Eye (tissue), 1 donor: ENCODE measurements around the gene UPK3A.
"Not testable (repeated sequence)": the region's sequence is repeated elsewhere in the genome, so short reads cannot be mapped to it uniquely, and the experiment has no call there.

Source experiments
- DNase-seq: peaks from one replicate; pipeline ENCODE4 v3.0.0-alpha.2; 2015

UPK3A gene

DNA sequence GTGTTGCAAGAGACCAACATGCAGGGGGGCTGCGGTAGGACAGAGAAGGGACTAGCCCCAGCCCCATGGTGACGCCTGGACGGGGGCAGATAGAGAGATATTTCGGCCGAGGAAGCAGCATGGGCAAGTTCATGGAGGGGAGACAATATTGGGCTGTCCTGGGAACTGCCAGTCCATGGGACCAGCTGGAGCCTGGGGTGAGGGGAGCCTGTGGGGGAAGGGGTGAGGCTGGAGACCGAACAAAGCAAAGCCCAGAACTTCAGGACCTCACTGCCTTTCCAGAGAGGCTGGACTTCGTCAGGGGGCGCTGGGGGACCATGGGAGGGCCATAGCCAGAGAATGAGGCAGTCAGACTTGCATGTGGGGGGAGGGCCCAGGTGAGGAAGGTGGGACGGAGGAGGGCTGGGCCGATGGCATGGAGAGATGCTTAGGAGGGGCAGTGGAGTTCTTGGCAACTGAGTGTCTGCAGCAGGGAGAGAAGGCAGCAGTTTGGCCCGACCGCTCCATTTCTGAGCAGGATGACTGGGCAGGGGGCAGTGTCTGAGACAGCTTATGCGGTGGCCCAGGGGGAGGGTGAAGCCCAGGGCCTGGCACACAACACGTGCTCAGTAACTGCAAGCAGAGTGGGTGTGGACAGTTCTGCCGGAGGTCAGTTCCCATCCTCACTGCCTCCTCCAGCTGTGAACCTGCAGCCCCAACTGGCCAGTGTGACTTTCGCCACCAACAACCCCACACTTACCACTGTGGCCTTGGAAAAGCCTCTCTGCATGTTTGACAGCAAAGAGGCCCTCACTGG is 712 bp downstream of the UPK3A start:
- DNase-seq, result peak; percentile 50

DNA sequence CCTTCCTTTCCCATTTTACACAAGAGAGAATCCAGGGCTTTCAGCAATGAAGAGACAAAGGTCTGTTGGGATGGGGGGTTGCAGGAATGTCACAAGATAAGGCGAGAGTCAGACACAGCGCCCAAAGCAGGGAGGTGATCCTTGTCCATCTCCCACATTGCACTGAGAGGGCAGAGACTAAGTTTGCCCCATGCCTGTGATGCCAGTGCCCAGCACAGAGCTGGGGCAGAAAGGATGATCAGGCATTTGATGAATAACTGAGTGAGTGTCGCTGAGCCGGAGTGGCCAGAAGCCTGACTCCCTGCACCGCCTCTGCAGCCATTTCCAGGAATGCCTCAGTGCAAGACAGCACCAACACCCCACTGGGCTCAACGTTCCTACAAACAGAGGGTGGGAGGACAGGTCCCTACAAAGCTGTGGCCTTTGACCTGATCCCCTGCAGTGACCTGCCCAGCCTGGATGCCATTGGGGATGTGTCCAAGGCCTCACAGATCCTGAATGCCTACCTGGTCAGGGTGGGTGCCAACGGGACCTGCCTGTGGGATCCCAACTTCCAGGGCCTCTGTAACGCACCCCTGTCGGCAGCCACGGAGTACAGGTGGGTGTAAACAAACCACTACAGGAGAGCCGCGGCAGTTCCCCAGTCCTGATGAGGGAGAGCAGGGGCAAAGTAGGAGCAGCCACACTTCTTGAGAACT is 2.3 kb downstream of the UPK3A start:
- DNase-seq, result no peak

DNA sequence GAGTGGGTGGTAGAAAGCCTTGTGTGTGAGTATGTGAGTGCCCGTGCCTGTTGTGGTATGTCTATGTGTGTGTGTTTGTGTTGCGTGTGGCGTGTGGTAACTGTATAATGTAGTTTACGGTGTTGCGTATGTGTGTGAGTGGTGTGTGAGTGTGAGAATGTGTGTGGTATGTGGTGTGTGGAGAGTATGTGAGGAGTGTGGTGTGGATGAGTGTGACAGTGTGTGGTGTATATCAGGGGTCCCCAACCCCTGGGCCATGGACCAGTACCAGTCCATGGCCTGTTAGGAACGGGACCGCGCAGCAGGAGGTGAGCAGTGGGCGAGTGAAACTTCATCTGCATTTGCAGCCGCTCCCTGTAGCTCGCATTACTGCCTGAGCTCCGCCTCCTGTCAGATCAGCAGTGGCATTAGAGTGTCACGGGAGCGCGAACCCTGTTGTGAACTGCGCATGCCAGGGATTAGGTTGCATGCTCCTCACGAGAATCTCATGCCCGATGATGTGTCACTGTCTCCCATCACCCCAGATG is 5.7 kb downstream of the UPK3A start:
- peak; percentile 82 for DNase-seq

- no peak for DNase-seq
Observed at GRCh38 chr22:45291061-45291930, 6.5 kb downstream of the UPK3A start.

DNA sequence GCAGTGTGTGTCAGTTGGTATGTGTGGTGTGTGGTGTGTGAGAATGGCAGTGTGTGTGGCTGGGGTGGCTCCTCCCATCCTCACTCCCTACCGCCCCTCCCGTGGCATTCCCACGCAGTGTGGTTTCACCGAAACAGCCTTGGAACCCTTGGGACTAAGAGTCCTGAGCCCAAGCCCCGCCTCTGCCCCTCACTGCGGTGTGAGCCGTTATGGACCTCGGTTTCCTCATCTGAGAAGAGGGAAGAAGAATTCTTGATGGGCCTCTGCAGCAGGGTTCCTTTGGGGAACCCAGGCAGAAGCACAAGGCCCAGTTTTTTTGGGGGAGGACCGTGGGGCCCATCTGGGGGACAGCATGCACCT is 7.2 kb downstream of the UPK3A start:
- DNase-seq, result no peak

DNA sequence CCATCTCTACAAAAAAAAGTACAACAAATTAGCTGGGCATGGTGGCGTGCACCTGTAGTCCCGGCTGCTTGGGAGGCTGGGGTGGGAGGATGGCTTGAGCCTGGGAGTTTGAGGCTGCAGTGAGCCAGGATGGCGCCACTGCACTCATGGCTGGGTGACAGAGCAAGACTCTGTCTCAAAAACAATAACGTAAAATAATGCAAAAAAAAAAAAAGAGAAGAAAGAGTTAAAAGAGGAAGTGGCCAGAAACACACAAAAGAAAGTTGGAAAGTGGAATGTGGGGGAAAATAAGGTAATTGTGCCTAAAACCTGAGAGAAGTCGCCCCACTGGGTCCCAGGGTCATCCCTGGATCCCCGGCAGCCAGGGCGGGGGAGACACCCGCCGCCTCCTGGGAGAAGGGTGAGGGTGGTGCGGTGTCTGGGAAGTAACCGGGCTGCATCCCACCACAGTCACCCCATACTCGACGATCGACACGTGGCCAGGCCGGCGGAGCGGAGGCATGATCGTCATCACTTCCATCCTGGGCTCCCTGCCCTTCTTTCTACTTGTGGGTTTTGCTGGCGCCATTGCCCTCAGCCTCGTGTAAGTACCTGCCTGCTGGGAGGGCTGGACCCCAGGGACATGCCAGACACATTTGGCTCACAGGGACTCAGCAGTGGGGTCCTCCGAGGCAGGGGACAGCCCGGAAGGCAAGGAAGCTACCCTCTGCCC is 8.1 kb downstream of the UPK3A start:
- no peak for DNase-seq

DNA sequence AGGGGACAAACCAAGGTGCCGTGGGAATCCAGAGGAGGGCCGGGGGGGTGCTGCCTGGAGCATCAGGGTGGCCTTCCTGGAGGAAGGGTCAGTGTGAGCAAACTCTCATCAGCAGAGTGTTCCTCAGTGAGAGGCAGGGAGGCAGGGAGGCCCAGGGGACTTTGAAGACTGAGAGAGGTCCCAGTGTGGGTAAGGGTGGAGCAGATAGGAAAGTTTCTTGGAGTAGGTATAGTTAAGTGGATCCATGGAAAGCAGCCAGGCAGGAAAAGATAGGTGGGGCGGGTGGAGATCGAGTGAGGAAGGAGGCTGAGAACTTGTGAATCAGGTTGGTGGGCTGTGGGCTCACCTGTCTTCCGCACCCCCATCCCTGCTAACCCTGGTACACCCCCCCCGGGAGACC is 9.3 kb downstream of the UPK3A start:
- DNase-seq, result no peak

GRCh38 chr22:45295004-45295403 is 10.3 kb downstream of the UPK3A start:
- DNase-seq, result not testable (repeated sequence)

GRCh38 chr22:45295492-45295891 is 10.7 kb downstream of the UPK3A start:
- DNase-seq, result no peak

- no peak for DNase-seq
Observed at GRCh38 chr22:45296628-45297297, 12.0 kb downstream of the UPK3A start.

DNA sequence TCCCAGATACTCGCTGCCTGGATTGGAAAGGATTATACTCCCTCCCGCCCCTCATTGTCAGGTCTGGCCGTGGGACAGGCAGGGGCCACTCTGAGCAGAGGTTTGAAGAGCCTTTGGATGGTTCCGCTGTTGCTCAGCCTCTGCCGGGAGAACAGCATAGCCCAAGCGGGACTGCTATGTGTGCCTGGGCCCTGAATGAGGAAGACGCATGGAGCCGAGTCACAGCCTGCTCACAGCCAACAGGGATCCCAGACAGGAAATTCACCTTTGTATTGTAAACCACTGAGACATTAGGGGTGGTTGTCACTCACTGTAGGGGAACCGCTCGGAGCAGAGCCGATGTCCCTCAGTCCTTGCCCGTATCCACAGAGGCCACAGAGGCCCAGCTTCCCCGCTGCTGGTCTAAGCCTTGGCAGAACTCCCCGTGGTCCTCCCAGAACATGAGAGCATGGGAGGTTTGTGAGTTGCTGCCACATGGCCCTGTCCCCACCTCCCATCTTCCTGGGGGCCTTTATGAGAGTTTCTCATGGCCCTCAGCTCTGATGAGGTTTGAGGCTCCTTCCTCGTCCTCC is 14.3 kb downstream of the UPK3A start:
- DNase-seq, result no peak

GRCh38 chr22:45302751-45303150 is 18.0 kb downstream of the UPK3A start:
- DNase-seq, result no peak

- no peak for DNase-seq
Observed at GRCh38 chr22:45303181-45303580, 18.4 kb downstream of the UPK3A start.

DNA sequence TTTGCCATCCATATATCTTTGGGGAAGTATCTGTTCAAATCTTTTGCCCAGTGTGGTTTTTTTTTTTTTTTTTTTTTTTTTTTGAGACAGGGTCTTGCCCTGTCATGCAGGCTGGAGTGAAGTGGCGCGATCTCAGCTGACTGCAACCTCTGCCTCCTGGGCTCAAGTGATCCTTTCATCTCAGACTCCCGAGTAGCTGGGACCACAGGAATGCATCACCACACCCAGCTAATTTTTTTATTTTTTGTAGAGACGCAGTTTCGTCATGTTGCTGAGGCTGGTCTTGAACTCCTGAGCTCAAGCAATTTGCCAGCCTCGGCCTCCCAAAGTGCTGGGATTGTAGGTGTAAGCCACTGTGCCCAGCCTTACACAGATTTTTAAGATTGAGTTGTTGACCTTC is 20.2 kb downstream of the UPK3A start:
- DNase-seq, result no peak

GRCh38 chr22:45305456-45306075 is 20.8 kb downstream of the UPK3A start:
- no peak for DNase-seq

DNA sequence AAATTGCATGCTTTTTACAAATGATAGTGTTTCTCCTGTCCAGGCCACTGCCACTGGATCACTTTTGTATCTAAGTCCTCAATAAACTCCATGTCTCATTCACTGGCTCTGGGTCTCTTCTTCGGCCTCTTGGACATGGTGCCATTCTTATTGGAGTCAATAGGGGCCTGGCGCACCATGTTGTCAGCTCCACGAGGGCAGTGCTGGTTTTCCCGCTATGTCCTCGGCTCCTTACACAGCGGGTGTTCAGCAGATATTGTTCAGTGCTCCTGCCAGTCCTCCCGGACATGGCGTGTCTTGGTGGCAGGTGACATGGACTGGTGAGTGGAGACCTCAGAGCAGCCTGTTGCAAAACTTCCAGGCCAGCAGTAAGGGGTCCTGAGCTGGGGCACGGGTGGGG is 21.4 kb downstream of the UPK3A start:
- DNase-seq, result no peak

DNA sequence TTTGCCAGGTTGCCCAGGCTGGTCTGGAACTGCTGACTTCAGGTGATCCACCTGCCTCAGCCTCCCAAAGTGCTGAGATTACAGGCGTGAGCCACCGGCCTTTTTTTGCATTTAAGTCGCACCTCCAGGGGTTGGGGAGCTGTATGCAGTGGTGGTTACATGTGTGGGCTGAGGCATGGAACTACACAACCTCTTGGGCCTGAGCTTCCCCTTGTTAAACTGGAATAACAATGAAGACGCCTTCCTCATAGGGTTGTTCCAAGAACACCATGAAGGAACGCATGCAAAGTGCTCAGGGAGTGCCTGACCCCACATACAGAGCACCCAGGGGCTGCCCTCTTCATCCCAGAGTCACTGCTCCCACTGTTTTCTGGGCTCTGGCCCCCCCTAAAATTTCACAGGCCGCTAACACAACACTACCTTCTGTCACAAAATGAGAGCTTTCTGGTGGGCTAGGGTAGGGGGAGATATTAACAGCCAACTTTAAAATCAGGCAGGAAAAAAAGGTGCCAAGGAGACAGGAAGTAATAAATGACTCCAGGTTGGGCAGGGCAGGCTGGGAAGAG is 23.7 kb downstream of the UPK3A start:
- DNase-seq, result no peak

DNA sequence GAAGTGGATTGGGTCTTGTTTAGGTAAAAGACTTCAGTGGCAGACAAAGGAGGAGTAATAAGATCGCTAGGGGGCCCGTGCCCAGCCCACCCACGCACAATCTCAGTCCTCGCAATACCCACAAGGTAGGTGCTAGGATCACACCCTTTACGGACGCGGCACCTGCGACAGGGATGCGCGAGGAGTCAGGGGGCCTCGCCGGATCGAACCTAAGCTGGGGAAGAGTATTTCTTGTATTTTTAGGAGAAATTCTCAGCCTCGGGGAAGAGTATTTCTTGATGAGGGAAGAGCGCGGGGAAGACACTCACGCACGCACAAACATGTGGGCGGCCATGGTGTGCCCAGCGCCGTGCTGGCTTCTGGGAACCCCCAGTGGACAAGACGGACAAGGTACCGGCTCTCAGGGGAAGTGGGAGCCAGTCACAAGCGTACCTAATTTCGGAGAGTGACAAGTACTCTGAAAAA is 24.2 kb downstream of the UPK3A start:
- DNase-seq, result no peak

DNA sequence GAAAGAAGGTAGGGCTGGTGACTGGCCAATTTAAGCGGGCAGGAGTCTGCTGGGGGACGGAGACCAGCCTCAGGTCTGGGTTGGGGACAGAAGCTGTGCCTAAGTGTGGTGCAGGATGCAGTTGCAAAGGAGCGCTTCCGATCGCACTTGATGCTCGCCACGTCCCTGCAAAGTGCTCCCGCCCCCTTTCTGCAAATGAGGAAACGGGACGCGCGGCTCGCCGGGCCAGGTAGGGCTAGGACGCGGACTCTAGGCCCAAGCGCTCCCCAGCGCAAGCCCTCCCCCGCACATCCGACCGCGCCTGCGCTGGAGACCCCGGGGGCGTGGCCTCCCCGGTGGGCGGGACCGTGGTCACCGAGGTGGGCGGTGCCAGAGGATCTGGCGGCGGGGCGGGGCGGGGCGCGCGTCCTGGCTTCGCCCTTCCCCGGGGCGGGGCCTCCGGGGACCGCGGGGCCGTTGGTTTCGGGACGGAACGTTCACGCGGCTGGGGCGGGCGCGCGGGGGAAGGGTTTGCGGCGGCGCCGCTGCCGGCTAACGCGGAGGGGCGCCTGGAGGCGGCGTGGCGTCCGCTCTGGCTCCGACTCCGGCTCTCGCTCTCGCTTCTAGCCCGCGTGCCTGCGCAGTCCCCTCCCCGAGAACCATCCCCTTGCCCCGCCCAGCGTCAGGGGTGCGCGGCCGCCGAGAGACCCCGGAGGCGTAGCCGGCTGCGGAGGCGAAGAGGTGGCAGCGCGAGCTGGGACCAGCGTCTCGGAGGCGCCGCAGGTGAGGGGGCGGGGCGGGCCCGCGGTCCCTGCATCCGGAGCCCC is 24.9 kb downstream of the UPK3A start, which contains the start of gene FAM118A:
Gene FAM118A (plus strand): TSS at position 513 of the 806 bp plus-strand sequence. CDS start 12,446 bp downstream, outside the sequence.
- DNase-seq, result peak; percentile 97
